ENCODE measurements around the gene CCDC116.

DNA sequence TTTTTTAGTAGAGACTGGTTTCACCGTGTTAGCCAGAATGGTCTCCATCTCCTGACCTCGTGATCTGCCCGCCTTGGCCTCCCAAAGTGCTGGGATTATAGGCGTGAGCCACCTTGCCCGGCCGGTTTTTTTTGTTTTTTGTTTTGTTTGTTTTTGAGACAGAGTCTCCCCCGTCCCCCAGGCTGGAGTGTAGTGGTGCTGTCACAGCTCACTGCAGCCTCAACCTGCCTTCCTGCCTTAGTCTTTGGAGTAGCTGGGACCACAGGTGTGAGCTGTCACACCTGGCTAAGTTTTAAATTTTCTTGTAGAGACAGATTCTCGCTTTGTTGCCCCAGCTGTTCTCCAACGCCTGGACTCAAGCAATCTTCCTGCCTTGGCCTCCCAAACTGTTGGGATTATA, 36.5 kb downstream of the CCDC116 start:
- TF ChIP-seq, protein P1, sequence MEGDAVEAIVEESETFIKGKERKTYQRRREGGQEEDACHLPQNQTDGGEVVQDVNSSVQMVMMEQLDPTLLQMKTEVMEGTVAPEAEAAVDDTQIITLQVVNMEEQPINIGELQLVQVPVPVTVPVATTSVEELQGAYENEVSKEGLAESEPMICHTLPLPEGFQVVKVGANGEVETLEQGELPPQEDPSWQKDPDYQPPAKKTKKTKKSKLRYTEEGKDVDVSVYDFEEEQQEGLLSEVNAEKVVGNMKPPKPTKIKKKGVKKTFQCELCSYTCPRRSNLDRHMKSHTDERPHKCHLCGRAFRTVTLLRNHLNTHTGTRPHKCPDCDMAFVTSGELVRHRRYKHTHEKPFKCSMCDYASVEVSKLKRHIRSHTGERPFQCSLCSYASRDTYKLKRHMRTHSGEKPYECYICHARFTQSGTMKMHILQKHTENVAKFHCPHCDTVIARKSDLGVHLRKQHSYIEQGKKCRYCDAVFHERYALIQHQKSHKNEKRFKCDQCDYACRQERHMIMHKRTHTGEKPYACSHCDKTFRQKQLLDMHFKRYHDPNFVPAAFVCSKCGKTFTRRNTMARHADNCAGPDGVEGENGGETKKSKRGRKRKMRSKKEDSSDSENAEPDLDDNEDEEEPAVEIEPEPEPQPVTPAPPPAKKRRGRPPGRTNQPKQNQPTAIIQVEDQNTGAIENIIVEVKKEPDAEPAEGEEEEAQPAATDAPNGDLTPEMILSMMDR (IDR thresholded peaks at IDR 0.05), result no peak
- TF ChIP-seq POLR2AphosphoS5 (IDR thresholded peaks at IDR 0.05) (no peak), EP300 (IDR thresholded peaks at IDR 0.05) (no peak), POLR2A (IDR thresholded peaks at IDR 0.05) (no peak)
